PC-3 (cell line): ENCODE results near the gene TEDDM1. TPM values are rescaled to one million over a fixed set of nuclear protein-coding genes. Genes with fewer than 3 reads are reported as not detected.

Experiments used
- ATAC-seq: fragments of 200-7000 bp; cut with Tn5 transposase; 2 replicates; pipeline ENCODE4 v1.9.1; 2020; ENCODE audit warnings: mild to moderate bottlenecking, moderate library complexity
- BruUV-seq: library from RNA; stranded (reverse); fragments of 400-500 nt; replicated peaks from 2 replicates; lab custom pipeline; 2021; lab: Mats Ljungman, UMichigan
- CTCF ChIA-PET: fragments of 300-600 bp; sonication (Branson Sonifier 250); formaldehyde crosslinking; loops from one replicate; lab custom pipeline; 2022; ENCODE audit warnings: antibody characterized with exemption; lab: Charles Lee
- POLR2A ChIA-PET: fragments of 300-600 bp; sonication (Branson Sonifier 250); formaldehyde crosslinking; loops from one replicate; lab custom pipeline; 2022; ENCODE audit warnings: antibody characterized with exemption; ENCODE audit not compliant: unreplicated experiment; lab: Charles Lee
- DNase-seq: peaks from one replicate; pipeline ENCODE4 v3.0.0-alpha.2; 2015
- H2AFZ ChIP-seq: fragments of 300-600 bp; sonication (generic); 2 replicates; pipeline ENCODE4 v1.6.0; 2016; ENCODE audit warnings: antibody characterized with exemption, low read length
- H3F3A ChIP-seq: fragments of 300-600 bp; sonication (generic); one replicate; pipeline ENCODE4 v1.6.0; 2017; ENCODE audit warnings: antibody characterized with exemption, low read length, control low read depth, mild to moderate bottlenecking; ENCODE audit not compliant: unreplicated experiment
- H3K27ac ChIP-seq: fragments of 300-600 bp; sonication (generic); 2 replicates; pipeline ENCODE4 v1.5.1; 2016; ENCODE audit warnings: mild to moderate bottlenecking, low read length
- H3K27me3 ChIP-seq: fragments of 300-600 bp; sonication (generic); 2 replicates; pipeline ENCODE4 v1.6.1; 2016; ENCODE audit warnings: low read length, mixed read lengths
- H3K36me3 ChIP-seq: fragments of 300-600 bp; sonication (generic); 2 replicates; pipeline ENCODE4 v1.6.1; 2016; ENCODE audit warnings: low read depth, mixed run types, low read length, mixed read lengths
- H3K4me1 ChIP-seq: fragments of 300-600 bp; sonication (generic); 2 replicates; pipeline ENCODE4 v1.5.1; 2016; ENCODE audit warnings: low read length; ENCODE audit not compliant: insufficient read depth
- H3K4me2 ChIP-seq: fragments of 300-600 bp; sonication (generic); 2 replicates; pipeline ENCODE4 v1.6.0; 2016; ENCODE audit warnings: low read length
- H3K4me3 ChIP-seq: fragments of 300-600 bp; sonication (generic); 2 replicates; pipeline ENCODE4 v1.5.1; 2016; ENCODE audit warnings: mild to moderate bottlenecking, low read length, mixed read lengths
- H3K79me2 ChIP-seq: fragments of 300-600 bp; sonication (generic); 2 replicates; pipeline ENCODE4 v1.6.1; 2017; ENCODE audit warnings: low read length, mixed read lengths
- H3K9ac ChIP-seq: fragments of 300-600 bp; sonication (generic); 2 replicates; pipeline ENCODE4 v1.6.0; 2016; ENCODE audit warnings: mild to moderate bottlenecking, low read length
- H3K9me2 ChIP-seq: fragments of 300-600 bp; sonication (generic); replicated peaks from 2 replicates; pipeline ENCODE4 v1.6.1; 2016; ENCODE audit warnings: mixed run types, low read length, mixed read lengths
- H3K9me3 ChIP-seq: fragments of 300-600 bp; sonication (generic); 2 replicates; pipeline ENCODE4 v1.6.1; 2016; ENCODE audit warnings: low read length, mixed read lengths
- H4K20me1 ChIP-seq: fragments of 300-600 bp; sonication (generic); 2 replicates; pipeline ENCODE4 v1.6.1; 2016; ENCODE audit warnings: low read length, mixed read lengths
- CTCF ChIP-seq: fragments of 300-600 bp; sonication (generic); conservative IDR thresholded peaks from 2 replicates; pipeline ENCODE4 v1.5.1; 2017; ENCODE audit warnings: antibody characterized with exemption, low read depth, mild to moderate bottlenecking, low read length
- EZH2 ChIP-seq: fragments of 300-600 bp; sonication (generic); IDR thresholded peaks from one replicate; pipeline ENCODE4 v1.6.1; 2017; ENCODE audit warnings: antibody characterized with exemption, mild to moderate bottlenecking, low read length; ENCODE audit not compliant: unreplicated experiment
- EZH2phosphoT487 ChIP-seq: fragments of 300-600 bp; sonication (generic); IDR thresholded peaks from 2 replicates; pipeline ENCODE4 v1.6.1; 2018; ENCODE audit warnings: mild to moderate bottlenecking, antibody characterized with exemption, low read length, borderline replicate concordance
- intact Hi-C: fragments of 100-400 bp; cut with micrococcal nuclease; formaldehyde crosslinking; loops from 2 replicates; pipeline ENCODE4 v1.9.0; 2023
- total RNA-seq: library from RNA; depleted of rRNA; stranded (reverse); fragments of >200 nt; gene quantifications from 2 replicates; pipeline ENCODE4 v1.2.3, GENCODE V29; 2014

TEDDM1 gene
- total RNA-seq, 1 experiment from 2014 or later, result not detected

GRCh38 chr1:182431278-182431677 lies 30.8 kb upstream of the TEDDM1 start:
- no peak overlapping the region for H3K4me3 ChIP-seq
- intact Hi-C loops, result no loop called here
- TF ChIP-seq EZH2phosphoT487 (no peak), EZH2 (no peak), CTCF (no peak)
- no peak for DNase-seq
- H3K79me2 ChIP-seq, result no peaks in the 10 kb centered on the region
- no peaks in the 10 kb centered on the region for H3F3A ChIP-seq
- H3K9me3 ChIP-seq, result no peaks in the 10 kb centered on the region
- no TSS peak for BruUV-seq
- POLR2A ChIA-PET, result no interaction called here
- H3K27me3 ChIP-seq, result no peaks in the 10 kb centered on the region
- no peaks in the 10 kb centered on the region for H3K4me1 ChIP-seq
- H3K27ac ChIP-seq, result no peak overlapping the region
- no peak for ATAC-seq
- H2AFZ ChIP-seq, result no peak overlapping the region
- CTCF ChIA-PET, result no interaction called here
- no peaks in the 10 kb centered on the region for H3K36me3 ChIP-seq
- H3K4me2 ChIP-seq, result no peak overlapping the region
- no peak overlapping the region for H3K9ac ChIP-seq
- no peaks in the 10 kb centered on the region for H4K20me1 ChIP-seq
- no peaks in the 10 kb centered on the region for H3K9me2 ChIP-seq

GRCh38 chr1:182430263-182431068 lies 30.0 kb upstream of the TEDDM1 start:
- Histone ChIP-seq H3K36me3 (no peaks in the 10 kb centered on the region), H3K27ac (no peak overlapping the region), H3K9me2 (no peaks in the 10 kb centered on the region), H3K4me3 (no peak overlapping the region), H4K20me1 (no peaks in the 10 kb centered on the region), H3K4me1 (no peaks in the 10 kb centered on the region), H3K9me3 (no peaks in the 10 kb centered on the region), H3K4me2 (no peak overlapping the region), H3K9ac (no peak overlapping the region), H3K27me3 (no peaks in the 10 kb centered on the region), H2AFZ (no peak overlapping the region), H3F3A (no peaks in the 10 kb centered on the region), H3K79me2 (no peaks in the 10 kb centered on the region)
- no TSS peak for BruUV-seq
- intact Hi-C loops, result no loop called here
- DNase-seq, result peak; percentile 2
- CTCF ChIA-PET, result no interaction called here
- POLR2A ChIA-PET, result no interaction called here
- no peak for ATAC-seq
- no peak for TF ChIP-seq CTCF
- no peak for TF ChIP-seq EZH2phosphoT487
- TF ChIP-seq EZH2, result no peak

GRCh38 chr1:182428043-182428442 lies 27.6 kb upstream of the TEDDM1 start:
- H3K4me3 ChIP-seq, result no peak overlapping the region
- H3K27me3 ChIP-seq, result no peaks in the 10 kb centered on the region
- H3K4me2 ChIP-seq, result no peak overlapping the region
- H2AFZ ChIP-seq, result no peak overlapping the region
- no peaks in the 10 kb centered on the region for H3K9me3 ChIP-seq
- H3K4me1 ChIP-seq, result no peaks in the 10 kb centered on the region
- H3K27ac ChIP-seq, result no peak overlapping the region
- no TSS peak for BruUV-seq
- H3K9me2 ChIP-seq, result no peaks in the 10 kb centered on the region
- TF ChIP-seq CTCF, result no peak
- TF ChIP-seq EZH2phosphoT487, result no peak
- TF ChIP-seq EZH2, result no peak
- ATAC-seq (no peak), DNase-seq (no peak)
- ChIA-PET POLR2A (no interaction called here), CTCF (interaction anchor here (0.5 kb wide), 1 partner anchor 373 kb away, joined by 3 read pairs; no protein-coding TSS in a partner anchor)
- intact Hi-C loops, result no loop called here
- H3K9ac ChIP-seq, result no peak overlapping the region
- H3K79me2 ChIP-seq, result no peaks in the 10 kb centered on the region
- no peaks in the 10 kb centered on the region for H3F3A ChIP-seq
- no peaks in the 10 kb centered on the region for H3K36me3 ChIP-seq
- no peaks in the 10 kb centered on the region for H4K20me1 ChIP-seq
